Measurements from ENCODE around the gene ANAPC15. TPM values are rescaled to one million over a fixed set of nuclear protein-coding genes. Genes with fewer than 3 reads are reported as not detected.
A peak's percentile ranks its signal among the peaks of the same experiment; 100 is the strongest.

ANAPC15 gene
- total and polyA plus RNA-seq, 9 of the 15 experiments (the other 6 are each of a cell fraction or from before 2014, with no cell fraction given) = 53.0 to 254 (median 75.7) TPM

DNA sequence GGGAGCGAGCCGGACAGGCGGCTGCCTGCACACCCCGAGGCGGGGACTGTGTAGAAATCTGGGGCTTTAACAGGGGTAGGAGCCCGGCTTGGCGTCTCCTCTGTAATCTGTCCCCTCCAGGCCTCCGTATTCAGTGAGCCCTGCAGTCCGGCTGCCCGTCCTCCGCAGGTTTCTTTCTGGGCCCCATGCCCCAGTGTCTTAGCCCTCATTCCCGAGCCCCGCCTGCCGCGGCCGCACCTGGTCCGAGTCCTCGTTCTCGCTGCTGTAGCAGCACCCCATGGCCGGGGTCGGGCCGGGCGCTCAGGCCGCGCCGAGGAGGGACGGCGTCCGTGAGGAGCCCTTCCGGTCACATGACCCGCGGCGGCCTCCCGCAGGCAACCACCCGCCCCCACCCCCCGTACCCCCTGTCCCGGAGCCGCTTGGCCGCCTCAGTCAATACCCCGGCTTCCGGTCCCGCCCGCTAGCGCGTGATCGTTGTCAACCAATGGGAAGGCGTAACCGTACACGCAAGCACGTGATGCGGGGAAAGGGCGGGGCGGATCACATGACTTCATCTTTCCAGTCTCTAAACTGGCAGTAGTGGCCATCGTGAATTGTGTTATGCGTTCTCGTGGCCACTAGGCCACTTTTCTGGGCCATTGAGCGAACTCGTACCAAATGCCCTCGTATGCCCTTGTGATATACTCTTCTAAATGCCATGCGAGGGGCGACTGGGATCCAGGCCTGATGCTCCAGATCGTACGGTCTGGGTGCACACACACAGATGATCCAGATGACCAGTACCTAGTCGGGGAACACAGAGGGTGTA is 9.3 kb downstream of the ANAPC15 start, which contains the start of gene LAMTOR1 (continued):
- TF ChIP-seq, protein P1, sequence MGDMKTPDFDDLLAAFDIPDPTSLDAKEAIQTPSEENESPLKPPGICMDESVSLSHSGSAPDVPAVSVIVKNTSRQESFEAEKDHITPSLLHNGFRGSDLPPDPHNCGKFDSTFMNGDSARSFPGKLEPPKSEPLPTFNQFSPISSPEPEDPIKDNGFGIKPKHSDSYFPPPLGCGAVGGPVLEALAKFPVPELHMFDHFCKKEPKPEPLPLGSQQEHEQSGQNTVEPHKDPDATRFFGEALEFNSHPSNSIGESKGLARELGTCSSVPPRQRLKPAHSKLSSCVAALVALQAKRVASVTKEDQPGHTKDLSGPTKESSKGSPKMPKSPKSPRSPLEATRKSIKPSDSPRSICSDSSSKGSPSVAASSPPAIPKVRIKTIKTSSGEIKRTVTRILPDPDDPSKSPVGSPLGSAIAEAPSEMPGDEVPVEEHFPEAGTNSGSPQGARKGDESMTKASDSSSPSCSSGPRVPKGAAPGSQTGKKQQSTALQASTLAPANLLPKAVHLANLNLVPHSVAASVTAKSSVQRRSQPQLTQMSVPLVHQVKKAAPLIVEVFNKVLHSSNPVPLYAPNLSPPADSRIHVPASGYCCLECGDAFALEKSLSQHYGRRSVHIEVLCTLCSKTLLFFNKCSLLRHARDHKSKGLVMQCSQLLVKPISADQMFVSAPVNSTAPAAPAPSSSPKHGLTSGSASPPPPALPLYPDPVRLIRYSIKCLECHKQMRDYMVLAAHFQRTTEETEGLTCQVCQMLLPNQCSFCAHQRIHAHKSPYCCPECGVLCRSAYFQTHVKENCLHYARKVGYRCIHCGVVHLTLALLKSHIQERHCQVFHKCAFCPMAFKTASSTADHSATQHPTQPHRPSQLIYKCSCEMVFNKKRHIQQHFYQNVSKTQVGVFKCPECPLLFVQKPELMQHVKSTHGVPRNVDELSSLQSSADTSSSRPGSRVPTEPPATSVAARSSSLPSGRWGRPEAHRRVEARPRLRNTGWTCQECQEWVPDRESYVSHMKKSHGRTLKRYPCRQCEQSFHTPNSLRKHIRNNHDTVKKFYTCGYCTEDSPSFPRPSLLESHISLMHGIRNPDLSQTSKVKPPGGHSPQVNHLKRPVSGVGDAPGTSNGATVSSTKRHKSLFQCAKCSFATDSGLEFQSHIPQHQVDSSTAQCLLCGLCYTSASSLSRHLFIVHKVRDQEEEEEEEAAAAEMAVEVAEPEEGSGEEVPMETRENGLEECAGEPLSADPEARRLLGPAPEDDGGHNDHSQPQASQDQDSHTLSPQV (IDR thresholded peaks at IDR 0.05) = peak; percentile 95
- TF ChIP-seq, protein P2, sequence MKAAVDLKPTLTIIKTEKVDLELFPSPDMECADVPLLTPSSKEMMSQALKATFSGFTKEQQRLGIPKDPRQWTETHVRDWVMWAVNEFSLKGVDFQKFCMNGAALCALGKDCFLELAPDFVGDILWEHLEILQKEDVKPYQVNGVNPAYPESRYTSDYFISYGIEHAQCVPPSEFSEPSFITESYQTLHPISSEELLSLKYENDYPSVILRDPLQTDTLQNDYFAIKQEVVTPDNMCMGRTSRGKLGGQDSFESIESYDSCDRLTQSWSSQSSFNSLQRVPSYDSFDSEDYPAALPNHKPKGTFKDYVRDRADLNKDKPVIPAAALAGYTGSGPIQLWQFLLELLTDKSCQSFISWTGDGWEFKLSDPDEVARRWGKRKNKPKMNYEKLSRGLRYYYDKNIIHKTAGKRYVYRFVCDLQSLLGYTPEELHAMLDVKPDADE (conservative IDR thresholded peaks at IDR 0.05; ENCODE audit: control insufficient read depth, low read depth, low read length) = peak; percentile 51; the same call in 1 of the 2 replicates
- TF ChIP-seq, protein P3, sequence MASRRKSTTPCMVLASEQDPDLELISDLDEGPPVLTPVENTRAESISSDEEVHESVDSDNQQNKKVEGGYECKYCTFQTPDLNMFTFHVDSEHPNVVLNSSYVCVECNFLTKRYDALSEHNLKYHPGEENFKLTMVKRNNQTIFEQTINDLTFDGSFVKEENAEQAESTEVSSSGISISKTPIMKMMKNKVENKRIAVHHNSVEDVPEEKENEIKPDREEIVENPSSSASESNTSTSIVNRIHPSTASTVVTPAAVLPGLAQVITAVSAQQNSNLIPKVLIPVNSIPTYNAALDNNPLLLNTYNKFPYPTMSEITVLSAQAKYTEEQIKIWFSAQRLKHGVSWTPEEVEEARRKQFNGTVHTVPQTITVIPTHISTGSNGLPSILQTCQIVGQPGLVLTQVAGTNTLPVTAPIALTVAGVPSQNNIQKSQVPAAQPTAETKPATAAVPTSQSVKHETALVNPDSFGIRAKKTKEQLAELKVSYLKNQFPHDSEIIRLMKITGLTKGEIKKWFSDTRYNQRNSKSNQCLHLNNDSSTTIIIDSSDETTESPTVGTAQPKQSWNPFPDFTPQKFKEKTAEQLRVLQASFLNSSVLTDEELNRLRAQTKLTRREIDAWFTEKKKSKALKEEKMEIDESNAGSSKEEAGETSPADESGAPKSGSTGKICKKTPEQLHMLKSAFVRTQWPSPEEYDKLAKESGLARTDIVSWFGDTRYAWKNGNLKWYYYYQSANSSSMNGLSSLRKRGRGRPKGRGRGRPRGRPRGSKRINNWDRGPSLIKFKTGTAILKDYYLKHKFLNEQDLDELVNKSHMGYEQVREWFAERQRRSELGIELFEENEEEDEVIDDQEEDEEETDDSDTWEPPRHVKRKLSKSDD (conservative IDR thresholded peaks at IDR 0.05; ENCODE audit: low read length) = no peak
- TF ChIP-seq NR4A1 (CRISPR knock-in tag; IDR thresholded peaks at IDR 0.05) (no peak), NR4A1 (tag; IDR thresholded peaks at IDR 0.05) (peak; percentile 90), ZNF785 (CRISPR knock-in tag; IDR thresholded peaks at IDR 0.05) (no peak), MYNN (IDR thresholded peaks at IDR 0.05) (peak; percentile 65; the same call in 1 of the 2 replicates), MYNN (CRISPR knock-in tag; IDR thresholded peaks at IDR 0.05) (no peak), ZNF764 (CRISPR knock-in tag; IDR thresholded peaks at IDR 0.05; ENCODE audit: low read depth) (peak; percentile 25; the same call in 1 of the 2 replicates), ZNF780A (CRISPR knock-in tag; IDR thresholded peaks at IDR 0.05) (0 out of 2 replicates have a peak, but pooled peaks have one; percentile 19)
- TF ChIP-seq, protein P4, sequence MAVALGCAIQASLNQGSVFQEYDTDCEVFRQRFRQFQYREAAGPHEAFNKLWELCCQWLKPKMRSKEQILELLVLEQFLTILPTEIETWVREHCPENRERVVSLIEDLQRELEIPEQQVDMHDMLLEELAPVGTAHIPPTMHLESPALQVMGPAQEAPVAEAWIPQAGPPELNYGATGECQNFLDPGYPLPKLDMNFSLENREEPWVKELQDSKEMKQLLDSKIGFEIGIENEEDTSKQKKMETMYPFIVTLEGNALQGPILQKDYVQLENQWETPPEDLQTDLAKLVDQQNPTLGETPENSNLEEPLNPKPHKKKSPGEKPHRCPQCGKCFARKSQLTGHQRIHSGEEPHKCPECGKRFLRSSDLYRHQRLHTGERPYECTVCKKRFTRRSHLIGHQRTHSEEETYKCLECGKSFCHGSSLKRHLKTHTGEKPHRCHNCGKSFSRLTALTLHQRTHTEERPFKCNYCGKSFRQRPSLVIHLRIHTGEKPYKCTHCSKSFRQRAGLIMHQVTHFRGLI (CRISPR knock-in tag; IDR thresholded peaks at IDR 0.05) = no peak
- TF ChIP-seq, protein P5, sequence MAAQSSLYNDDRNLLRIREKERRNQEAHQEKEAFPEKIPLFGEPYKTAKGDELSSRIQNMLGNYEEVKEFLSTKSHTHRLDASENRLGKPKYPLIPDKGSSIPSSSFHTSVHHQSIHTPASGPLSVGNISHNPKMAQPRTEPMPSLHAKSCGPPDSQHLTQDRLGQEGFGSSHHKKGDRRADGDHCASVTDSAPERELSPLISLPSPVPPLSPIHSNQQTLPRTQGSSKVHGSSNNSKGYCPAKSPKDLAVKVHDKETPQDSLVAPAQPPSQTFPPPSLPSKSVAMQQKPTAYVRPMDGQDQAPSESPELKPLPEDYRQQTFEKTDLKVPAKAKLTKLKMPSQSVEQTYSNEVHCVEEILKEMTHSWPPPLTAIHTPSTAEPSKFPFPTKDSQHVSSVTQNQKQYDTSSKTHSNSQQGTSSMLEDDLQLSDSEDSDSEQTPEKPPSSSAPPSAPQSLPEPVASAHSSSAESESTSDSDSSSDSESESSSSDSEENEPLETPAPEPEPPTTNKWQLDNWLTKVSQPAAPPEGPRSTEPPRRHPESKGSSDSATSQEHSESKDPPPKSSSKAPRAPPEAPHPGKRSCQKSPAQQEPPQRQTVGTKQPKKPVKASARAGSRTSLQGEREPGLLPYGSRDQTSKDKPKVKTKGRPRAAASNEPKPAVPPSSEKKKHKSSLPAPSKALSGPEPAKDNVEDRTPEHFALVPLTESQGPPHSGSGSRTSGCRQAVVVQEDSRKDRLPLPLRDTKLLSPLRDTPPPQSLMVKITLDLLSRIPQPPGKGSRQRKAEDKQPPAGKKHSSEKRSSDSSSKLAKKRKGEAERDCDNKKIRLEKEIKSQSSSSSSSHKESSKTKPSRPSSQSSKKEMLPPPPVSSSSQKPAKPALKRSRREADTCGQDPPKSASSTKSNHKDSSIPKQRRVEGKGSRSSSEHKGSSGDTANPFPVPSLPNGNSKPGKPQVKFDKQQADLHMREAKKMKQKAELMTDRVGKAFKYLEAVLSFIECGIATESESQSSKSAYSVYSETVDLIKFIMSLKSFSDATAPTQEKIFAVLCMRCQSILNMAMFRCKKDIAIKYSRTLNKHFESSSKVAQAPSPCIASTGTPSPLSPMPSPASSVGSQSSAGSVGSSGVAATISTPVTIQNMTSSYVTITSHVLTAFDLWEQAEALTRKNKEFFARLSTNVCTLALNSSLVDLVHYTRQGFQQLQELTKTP (IDR thresholded peaks at IDR 0.05; ENCODE audit: low read depth in 1 of 2, partially characterized antibody in 2 of 2) = peak in 1 of 2 experiments; percentile 78
